HG03575 (cell line): ENCODE measurements around the gene SNTB2.

Experiments used
- ATAC-seq: cut with Tn5 transposase; IDR thresholded peaks from one replicate; pipeline ENCODE4 v1.9.1; 2021; ENCODE audit not compliant: unreplicated experiment, insufficient number of reproducible peaks, low FRiP score; ENCODE audit errors: extremely low read depth

Gene SNTB2

GRCh38 chr16:69310653-69311532 lies 123.9 kb downstream of the SNTB2 start, which contains the start of gene VPS4A:
Gene VPS4A (plus strand): TSS chr16:69311350. CDS start chr16:69311512, 162 bp downstream.
- peak; percentile 46 for ATAC-seq

DNA sequence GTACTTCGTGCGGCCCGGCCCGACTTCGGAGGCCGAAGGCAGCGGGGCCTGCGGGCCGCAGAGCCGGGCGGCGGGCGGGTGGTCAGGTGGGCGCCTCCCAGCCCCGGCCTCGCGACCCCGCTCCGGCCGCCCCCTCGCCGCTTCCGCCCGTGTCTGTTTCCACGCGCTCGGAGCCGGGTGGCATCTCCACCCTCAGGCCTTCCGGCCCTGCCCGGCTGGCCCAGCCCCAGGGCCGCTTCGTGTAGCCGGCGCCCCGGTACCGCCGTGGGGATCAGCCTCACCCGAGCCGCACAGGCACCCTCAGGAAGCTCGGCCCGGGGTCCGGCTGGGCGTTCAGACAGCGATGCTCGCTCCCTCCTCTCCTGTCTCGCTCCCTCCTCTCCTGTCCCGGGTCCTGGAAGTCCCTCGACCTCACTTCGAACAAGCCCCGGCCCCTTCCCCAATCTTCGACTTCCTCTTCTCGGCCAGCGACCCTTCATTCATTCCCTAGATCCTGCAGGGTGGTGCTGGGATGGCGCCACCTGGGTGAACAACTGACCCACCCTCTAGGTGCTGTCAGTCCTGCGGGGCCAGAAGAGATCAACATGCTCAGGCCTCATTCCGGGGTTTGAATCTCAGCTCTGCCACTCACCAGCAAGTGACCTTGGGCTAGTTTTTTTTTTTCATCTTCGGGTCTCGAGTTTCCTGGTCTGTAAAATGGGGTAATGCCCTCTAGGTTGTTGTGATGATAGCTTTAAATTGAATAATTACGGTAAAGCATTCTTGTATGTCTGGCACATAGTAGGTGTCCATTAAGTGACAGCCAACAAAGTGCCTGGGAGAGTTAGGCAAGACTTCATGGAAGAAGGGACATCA lies 124.8 kb downstream of the SNTB2 start:
- peak; percentile 20 for ATAC-seq

- ATAC-seq = no peak
Observed at GRCh38 chr16:69313469-69313868, 126.5 kb downstream of the SNTB2 start.

- ATAC-seq = no peak
Observed at GRCh38 chr16:69314534-69314933, 127.6 kb downstream of the SNTB2 start.

DNA sequence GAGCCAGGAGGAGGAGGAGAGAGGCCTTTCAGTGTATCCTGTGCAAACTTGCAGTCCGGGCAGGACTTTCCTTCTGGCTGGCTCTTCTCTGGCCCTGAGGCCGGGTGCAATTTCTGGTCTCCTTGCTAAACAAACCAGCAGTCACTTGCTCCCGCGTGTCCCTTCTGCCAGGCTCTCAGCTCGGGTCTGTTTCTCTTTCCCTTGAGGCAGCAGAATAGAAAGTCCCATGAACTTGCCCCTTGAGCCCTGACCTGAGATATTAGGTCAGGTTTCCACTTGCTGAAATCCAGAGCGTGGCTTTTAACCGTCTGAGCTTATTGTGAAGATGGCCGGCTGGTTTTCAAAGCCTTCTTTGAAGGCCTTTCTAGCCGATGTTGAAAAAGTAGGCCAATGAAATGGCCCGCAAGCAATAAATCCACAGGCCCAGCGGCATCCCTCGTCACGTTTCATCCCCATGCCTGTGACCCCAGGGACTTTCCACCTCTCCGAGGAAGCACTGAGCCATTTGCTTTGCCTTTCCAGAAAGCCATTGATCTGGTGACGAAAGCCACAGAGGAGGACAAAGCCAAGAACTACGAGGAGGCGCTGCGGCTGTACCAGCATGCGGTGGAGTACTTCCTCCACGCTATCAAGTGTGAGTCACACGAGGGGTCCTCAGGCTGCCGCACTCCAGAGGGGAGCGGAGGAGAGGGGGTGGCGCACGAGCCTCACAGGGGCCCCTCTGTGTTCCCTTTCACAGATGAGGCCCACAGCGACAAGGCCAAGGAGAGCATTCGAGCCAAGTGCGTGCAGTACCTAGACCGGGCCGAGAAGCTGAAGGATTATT lies 128.7 kb downstream of the SNTB2 start:
- ATAC-seq = no peak

DNA sequence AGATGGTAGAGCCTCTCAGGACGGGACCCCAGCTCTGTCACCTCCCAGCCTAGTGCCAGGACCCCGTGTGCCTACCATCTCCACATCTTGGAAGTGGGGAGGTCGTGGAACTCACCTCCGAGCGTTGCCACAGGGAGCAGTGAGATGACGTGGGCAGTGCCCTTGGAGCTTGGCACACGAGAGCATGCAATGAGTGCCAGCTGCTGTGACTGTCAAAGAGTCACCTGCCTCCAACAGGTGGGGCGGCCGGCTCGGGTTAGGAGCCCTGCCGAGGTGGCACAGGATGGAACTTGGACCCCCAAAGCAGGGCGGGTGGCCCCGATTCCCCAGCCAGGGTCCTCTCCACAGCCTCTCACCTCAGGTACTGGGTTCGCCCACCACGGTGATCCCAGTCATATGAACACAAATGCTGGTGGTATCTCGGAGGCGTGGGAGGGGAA lies 129.7 kb downstream of the SNTB2 start:
- no peak for ATAC-seq

DNA sequence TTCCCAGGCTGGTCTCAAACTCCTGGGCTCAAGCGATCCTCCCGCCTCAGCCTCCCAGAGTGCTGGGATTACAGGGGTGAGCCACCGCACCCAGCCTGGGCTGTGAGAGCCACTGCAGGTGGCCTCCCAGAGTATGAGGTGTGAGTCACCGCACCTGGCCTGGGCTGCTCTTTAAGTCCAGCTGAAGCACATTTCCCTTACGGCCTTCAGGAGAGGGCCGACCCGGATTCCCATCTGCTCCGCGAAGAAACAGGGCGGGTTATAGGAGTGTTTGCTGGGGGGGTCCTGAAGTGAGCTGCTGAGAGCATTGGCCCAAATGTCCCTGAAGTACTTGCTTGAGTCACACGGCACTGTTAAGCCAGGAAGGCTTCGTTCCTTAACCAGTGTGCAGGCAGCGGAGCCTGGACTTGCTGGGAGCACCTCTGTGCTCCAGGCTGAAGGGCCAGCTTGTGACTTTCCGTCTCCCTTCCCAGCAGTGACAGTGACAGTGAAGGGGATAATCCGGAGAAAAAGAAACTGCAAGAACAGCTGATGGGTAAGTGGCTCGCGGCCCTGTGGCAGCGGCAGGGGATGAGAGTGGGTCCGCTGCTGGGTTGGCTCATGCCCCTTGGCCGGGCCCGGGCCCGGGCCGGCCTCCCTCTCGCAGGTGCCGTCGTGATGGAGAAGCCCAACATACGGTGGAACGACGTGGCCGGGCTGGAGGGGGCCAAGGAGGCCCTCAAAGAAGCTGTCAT lies 131.4 kb downstream of the SNTB2 start:
- no peak for ATAC-seq

GRCh38 chr16:69318911-69319289 lies 131.9 kb downstream of the SNTB2 start:
- ATAC-seq = no peak

DNA sequence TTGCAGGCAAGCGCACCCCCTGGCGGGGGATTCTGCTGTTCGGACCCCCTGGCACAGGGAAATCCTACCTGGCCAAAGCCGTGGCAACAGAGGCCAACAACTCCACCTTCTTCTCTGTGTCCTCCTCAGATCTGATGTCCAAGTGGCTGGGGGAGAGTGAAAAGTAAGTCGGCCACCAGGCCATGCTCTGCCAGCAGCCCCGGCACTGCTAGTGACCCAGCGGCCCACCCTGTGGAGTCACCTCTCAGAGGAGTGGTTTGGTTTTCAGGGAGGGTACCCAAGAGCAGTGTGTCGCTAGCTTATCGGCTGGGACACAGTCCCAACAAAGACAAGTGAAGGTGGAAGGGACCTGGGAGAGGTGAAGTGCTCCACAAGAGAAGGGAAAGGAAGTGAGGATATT lies 132.4 kb downstream of the SNTB2 start:
- ATAC-seq = no peak

DNA sequence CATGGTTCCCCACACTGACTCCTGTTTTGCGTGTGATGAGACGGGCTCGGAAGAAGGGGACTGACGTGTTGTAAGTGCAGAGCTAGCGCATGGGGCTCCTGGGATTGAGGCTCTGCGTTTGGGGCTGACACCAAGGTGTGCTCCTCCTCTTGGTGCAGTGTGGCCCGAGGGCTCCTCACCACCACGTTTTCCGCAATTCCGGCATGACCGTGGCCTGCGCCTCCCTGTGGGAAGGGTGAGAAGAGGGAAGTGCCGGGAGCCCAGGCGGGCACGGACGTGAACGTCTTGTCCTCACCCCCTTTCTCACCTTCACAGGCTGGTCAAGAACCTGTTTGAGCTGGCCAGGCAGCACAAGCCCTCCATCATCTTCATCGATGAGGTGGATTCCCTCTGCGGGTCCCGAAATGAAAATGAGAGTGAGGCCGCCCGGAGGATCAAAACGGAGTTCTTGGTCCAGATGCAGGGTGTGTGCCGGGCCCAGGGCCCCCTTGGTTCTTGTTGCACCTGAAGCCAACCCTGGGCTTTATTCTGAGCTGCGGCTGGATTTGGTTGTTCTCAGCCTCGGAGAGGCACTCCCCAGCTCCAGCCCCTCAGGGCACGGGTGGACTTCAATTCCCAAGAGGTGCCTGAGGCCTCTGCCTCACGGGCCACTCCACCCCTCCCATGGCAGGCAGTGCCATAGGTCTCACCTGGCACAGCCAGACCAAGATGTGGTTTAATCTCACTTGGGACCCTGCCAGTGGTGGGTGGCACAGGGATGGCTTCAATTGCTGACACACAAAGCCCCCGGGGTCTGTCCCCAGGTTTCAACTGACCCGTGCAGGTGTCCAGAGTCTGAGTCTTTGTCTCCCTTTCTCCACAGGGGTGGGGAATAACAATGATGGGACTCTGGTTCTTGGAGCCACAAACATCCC lies 133.1 kb downstream of the SNTB2 start:
- ATAC-seq = no peak

GRCh38 chr16:69320740-69321073 lies 133.7 kb downstream of the SNTB2 start:
- ATAC-seq = no peak

GRCh38 chr16:69321080-69321479 lies 134.1 kb downstream of the SNTB2 start:
- ATAC-seq = no peak

DNA sequence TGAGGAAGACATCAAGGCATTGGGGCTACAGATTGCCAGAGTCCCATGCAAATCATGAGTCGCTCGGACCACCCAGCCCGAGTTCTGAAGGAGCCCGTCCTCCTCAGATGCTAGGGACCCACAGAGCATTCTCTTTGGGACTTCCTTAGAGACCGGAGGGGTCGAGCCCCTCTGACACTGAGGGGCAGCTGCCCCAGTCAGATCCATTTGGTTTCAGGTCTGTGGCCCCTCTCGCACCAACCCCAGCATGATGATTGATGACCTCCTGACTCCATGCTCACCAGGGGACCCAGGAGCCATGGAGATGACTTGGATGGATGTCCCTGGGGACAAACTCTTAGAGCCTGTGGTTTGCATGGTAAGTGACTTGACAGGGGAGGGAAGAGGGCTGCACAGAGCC lies 135.4 kb downstream of the SNTB2 start:
- ATAC-seq = no peak

GRCh38 chr16:69323415-69323814 lies 136.5 kb downstream of the SNTB2 start:
- no peak for ATAC-seq

- no peak for ATAC-seq
Observed at GRCh38 chr16:69324013-69324531, 137.1 kb downstream of the SNTB2 start.

GRCh38 chr16:69324585-69325253 lies 137.8 kb downstream of the SNTB2 start:
- no peak for ATAC-seq

DNA sequence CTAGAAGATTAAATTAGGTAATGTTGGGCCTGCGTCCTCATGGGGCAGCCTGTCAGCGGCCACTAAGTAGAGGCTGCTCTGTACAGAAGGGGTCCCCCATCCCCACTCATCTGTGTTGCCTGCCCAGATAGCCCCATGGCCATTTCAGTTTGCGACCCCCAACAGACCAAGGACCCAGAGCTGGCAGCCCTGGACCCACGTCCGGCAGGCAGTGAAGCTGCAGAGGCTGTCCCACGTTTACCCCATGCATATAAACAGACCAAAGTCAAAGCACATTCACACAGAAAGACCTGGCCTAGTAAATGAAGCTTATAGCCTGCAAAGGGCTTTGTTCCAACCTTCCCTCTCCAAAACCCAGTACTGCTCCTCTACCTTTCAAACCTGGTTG lies 138.8 kb downstream of the SNTB2 start:
- ATAC-seq = no peak
